Body of pancreas (tissue), 4 donors: Measurements from ENCODE around the gene SSU72.

Source experiments
- CTCF ChIP-seq, 7 experiments: fragments of 450-650 bp in 4 of 7; fragments of 200-600 bp in 3 of 7; sonication (generic) in 3 of 7; IDR thresholded peaks; one replicate each; pipeline ENCODE4 v1.5.1; 2016 to 2019; ENCODE audit warnings: antibody characterized with exemption in 7 of 7
- POLR2A ChIP-seq, 3 donors: fragments of 450-650 bp; IDR thresholded peaks; one replicate each; pipeline ENCODE4 v1.6.1; 2016; ENCODE audit warnings: antibody characterized with exemption in 3 of 3, mild to moderate bottlenecking in 2 of 3

DNA sequence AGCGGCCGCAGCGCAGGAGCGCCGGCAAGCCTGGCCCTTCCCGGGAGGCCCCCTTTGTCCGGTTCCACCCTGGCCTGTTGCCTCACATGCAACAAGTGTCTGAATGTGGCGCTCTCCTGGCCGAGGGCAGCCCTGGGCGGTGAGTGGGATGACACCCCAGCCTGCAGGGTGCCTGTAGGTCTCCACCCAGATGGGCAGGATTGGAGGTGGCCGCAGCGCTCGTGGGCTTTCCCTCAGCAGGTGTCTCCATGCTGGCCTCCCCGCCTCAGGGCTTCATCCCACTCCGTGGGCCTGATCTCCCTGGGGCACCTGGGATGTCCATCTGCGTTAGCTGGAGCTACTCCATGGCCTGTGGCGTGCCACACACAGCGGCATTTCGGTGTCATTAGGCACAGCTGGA is 42.2 kb upstream of the SSU72 start:
- TF ChIP-seq CTCF (IDR thresholded peaks at IDR 0.05) (no peak), POLR2A (IDR thresholded peaks at IDR 0.05) (no peak)
